Spleen (tissue), 7 donors: ENCODE results near the gene TOPAZ1.

Experiments
- CTCF ChIP-seq, 11 experiments: fragments of 200-600 bp in 7 of 11; fragments of 450-650 bp in 4 of 11; sonication (generic) in 4 of 11; IDR thresholded peaks in 8 of 11; conservative IDR thresholded peaks in 3 of 11; 1 replicate in 7 of 11; 2 replicates in 4 of 11; pipeline versions ENCODE4 v1.4.0 to v1.8.0; 2016 to 2021; ENCODE audit warnings: antibody characterized with exemption in 11 of 11, inconsistent platforms in 4 of 11, mild to moderate bottlenecking in 1 of 11
- POLR2A ChIP-seq, 3 donors: fragments of 450-650 bp; IDR thresholded peaks; one replicate each; pipeline ENCODE4 v1.5.1; 2017; ENCODE audit warnings: antibody characterized with exemption in 3 of 3, mild to moderate bottlenecking in 1 of 3
- POLR2AphosphoS5 ChIP-seq, 3 donors: sonication (generic); formaldehyde crosslinking; IDR thresholded peaks; one replicate each; pipeline ENCODE4 v1.5.1; 2017; ENCODE audit warnings: antibody characterized with exemption in 3 of 3
- donor health status: DM: no; HTN: no; CAD: no; lungs with moderate emphysema.
- donor health status: DM: no; HTN: no; CAD: no.
- donor health status: DM: no; HTN: no; CAD: no.

GRCh38 chr3:44324584-44324983, 82.9 kb downstream of the TOPAZ1 start:
- TF ChIP-seq CTCF (IDR thresholded peaks at IDR 0.05 in 8 of 11, conservative IDR thresholded peaks at IDR 0.05 in 3 of 11): no peak
- TF ChIP-seq POLR2A (IDR thresholded peaks at IDR 0.05): no peak
- TF ChIP-seq POLR2AphosphoS5 (IDR thresholded peaks at IDR 0.05): no peak
